Measurements from ENCODE around the gene ADAMTS6. TPM values are rescaled to one million over a fixed set of nuclear protein-coding genes. Genes with fewer than 3 reads are reported as not detected.
"Not testable (repeated sequence)": the region's sequence is repeated elsewhere in the genome, so short reads cannot be mapped to it uniquely, and the experiment has no call there.

Gene ADAMTS6
- total RNA-seq, 2 experiments from 2014 or later = 0.44 to 0.45 TPM

- no peak for DNase-seq
- intact Hi-C loops (cut with micrococcal nuclease) = no loop called here
- POLR2A ChIA-PET = no interaction called here
Measured at GRCh38 chr5:65355301-65355700, 126.4 kb downstream of the ADAMTS6 start.

GRCh38 chr5:65341835-65342234, 139.9 kb downstream of the ADAMTS6 start:
- POLR2A ChIA-PET = no interaction called here
- DNase-seq = no peak
- intact Hi-C loops (cut with micrococcal nuclease) = no loop called here
- CTCF ChIA-PET = no interaction called here
- peaks cover 1% of the 10 kb centered on the region for H3K36me3 Mint-ChIP-seq
- H3K4me1 Mint-ChIP-seq (ENCODE audit: low read depth) = no peaks in the 10 kb centered on the region
- peaks cover 31% of the 10 kb centered on the region for H3K9me3 Mint-ChIP-seq
- H3K27ac Mint-ChIP-seq = no peak overlapping the region
- no peak overlapping the region for H3K4me3 Mint-ChIP-seq
- no peaks in the 10 kb centered on the region for H3K27me3 Mint-ChIP-seq

More at GRCh38 chr5:65355301-65355700, 126.4 kb downstream of the ADAMTS6 start:
- no peaks in the 10 kb centered on the region for H3K9me3 Mint-ChIP-seq
- CTCF ChIA-PET = no interaction called here
- no peak overlapping the region for H3K4me3 Mint-ChIP-seq
- no peaks in the 10 kb centered on the region for H3K4me1 Mint-ChIP-seq (ENCODE audit: low read depth)
- no peaks in the 10 kb centered on the region for H3K27me3 Mint-ChIP-seq
- H3K36me3 Mint-ChIP-seq = no peaks in the 10 kb centered on the region
- no peak overlapping the region for H3K27ac Mint-ChIP-seq

- Mint-ChIP-seq H3K27me3 (no peaks in the 10 kb centered on the region), H3K9me3 (peaks cover 31% of the 10 kb centered on the region), H3K27ac (no peak overlapping the region), H3K36me3 (peaks cover 1% of the 10 kb centered on the region), H3K4me3 (no peak overlapping the region), H3K4me1 (ENCODE audit: low read depth) (no peaks in the 10 kb centered on the region)
- CTCF ChIA-PET = no interaction called here
- intact Hi-C loops (cut with micrococcal nuclease) = no loop called here
- POLR2A ChIA-PET = interaction anchor here (0.7 kb wide), 1 partner anchor 1515 kb away, joined by 3 read pairs; no protein-coding TSS in a partner anchor
- no peak for DNase-seq
Measured at GRCh38 chr5:65338606-65339151, 143.0 kb downstream of the ADAMTS6 start.

GRCh38 chr5:65334077-65334476, 147.6 kb downstream of the ADAMTS6 start:
- H3K36me3 Mint-ChIP-seq = no peaks in the 10 kb centered on the region
- H3K4me1 Mint-ChIP-seq (ENCODE audit: low read depth) = no peaks in the 10 kb centered on the region
- H3K9me3 Mint-ChIP-seq = peaks cover 2% of the 10 kb centered on the region
- no peaks in the 10 kb centered on the region for H3K27me3 Mint-ChIP-seq
- no peak overlapping the region for H3K4me3 Mint-ChIP-seq
- CTCF ChIA-PET = no interaction called here
- POLR2A ChIA-PET = no interaction called here
- no peak overlapping the region for H3K27ac Mint-ChIP-seq
- intact Hi-C loops (cut with micrococcal nuclease) = no loop called here
- DNase-seq = no peak

GRCh38 chr5:65332591-65332990, 149.1 kb downstream of the ADAMTS6 start:
- Mint-ChIP-seq H3K9me3 (no peaks in the 10 kb centered on the region), H3K4me1 (ENCODE audit: low read depth) (no peaks in the 10 kb centered on the region), H3K36me3 (no peaks in the 10 kb centered on the region), H3K4me3 (no peak overlapping the region), H3K27me3 (no peaks in the 10 kb centered on the region), H3K27ac (no peak overlapping the region)
- intact Hi-C loops (cut with micrococcal nuclease) = no loop called here
- POLR2A ChIA-PET = no interaction called here
- CTCF ChIA-PET = no interaction called here
- no peak for DNase-seq

GRCh38 chr5:65329266-65329665, 152.5 kb downstream of the ADAMTS6 start:
- H3K27me3 Mint-ChIP-seq = no peaks in the 10 kb centered on the region
- no peak overlapping the region for H3K27ac Mint-ChIP-seq
- ChIA-PET CTCF (no interaction called here), POLR2A (no interaction called here)
- no peak overlapping the region for H3K4me3 Mint-ChIP-seq
- H3K9me3 Mint-ChIP-seq = no peaks in the 10 kb centered on the region
- H3K4me1 Mint-ChIP-seq (ENCODE audit: low read depth) = no peaks in the 10 kb centered on the region
- DNase-seq = no peak
- intact Hi-C loops (cut with micrococcal nuclease) = no loop called here
- H3K36me3 Mint-ChIP-seq = no peaks in the 10 kb centered on the region

GRCh38 chr5:65327582-65327981, 154.1 kb downstream of the ADAMTS6 start:
- DNase-seq = no peak
- Mint-ChIP-seq H3K27me3 (no peaks in the 10 kb centered on the region), H3K27ac (no peak overlapping the region), H3K4me1 (ENCODE audit: low read depth) (no peaks in the 10 kb centered on the region), H3K36me3 (no peaks in the 10 kb centered on the region), H3K4me3 (no peak overlapping the region), H3K9me3 (no peaks in the 10 kb centered on the region)
- intact Hi-C loops (cut with micrococcal nuclease) = no loop called here
- CTCF ChIA-PET = no interaction called here
- POLR2A ChIA-PET = no interaction called here

GRCh38 chr5:65326922-65327321, 154.8 kb downstream of the ADAMTS6 start:
- CTCF ChIA-PET = no interaction called here
- Mint-ChIP-seq H3K27me3 (no peaks in the 10 kb centered on the region), H3K4me3 (no peak overlapping the region), H3K27ac (no peak overlapping the region), H3K36me3 (no peaks in the 10 kb centered on the region), H3K4me1 (ENCODE audit: low read depth) (no peaks in the 10 kb centered on the region), H3K9me3 (no peaks in the 10 kb centered on the region)
- DNase-seq = no peak
- POLR2A ChIA-PET = no interaction called here
- intact Hi-C loops (cut with micrococcal nuclease) = no loop called here

- Mint-ChIP-seq H3K4me3 (no peak overlapping the region), H3K27me3 (no peaks in the 10 kb centered on the region), H3K27ac (no peak overlapping the region), H3K36me3 (no peaks in the 10 kb centered on the region), H3K9me3 (no peaks in the 10 kb centered on the region), H3K4me1 (ENCODE audit: low read depth) (no peaks in the 10 kb centered on the region)
- POLR2A ChIA-PET = no interaction called here
- intact Hi-C loops (cut with micrococcal nuclease) = no loop called here
- no peak for DNase-seq
- CTCF ChIA-PET = no interaction called here
Measured at GRCh38 chr5:65324226-65324625, 157.5 kb downstream of the ADAMTS6 start.

- H3K4me3 Mint-ChIP-seq; H3K36me3 Mint-ChIP-seq; H3K27me3 Mint-ChIP-seq; intact Hi-C loops (cut with micrococcal nuclease); H3K9me3 Mint-ChIP-seq; DNase-seq; H3K27ac Mint-ChIP-seq; H3K4me1 Mint-ChIP-seq (ENCODE audit: low read depth); POLR2A ChIA-PET; CTCF ChIA-PET: not testable (repeated sequence)
Measured at GRCh38 chr5:65320704-65321103, 161.0 kb downstream of the ADAMTS6 start.

- POLR2A ChIA-PET = no interaction called here
- Mint-ChIP-seq H3K36me3 (no peaks in the 10 kb centered on the region), H3K4me3 (no peak overlapping the region), H3K9me3 (no peaks in the 10 kb centered on the region), H3K4me1 (ENCODE audit: low read depth) (no peaks in the 10 kb centered on the region), H3K27ac (no peak overlapping the region), H3K27me3 (no peaks in the 10 kb centered on the region)
- intact Hi-C loops (cut with micrococcal nuclease) = no loop called here
- CTCF ChIA-PET = no interaction called here
- DNase-seq = no peak
Measured at GRCh38 chr5:65320250-65320649, 161.5 kb downstream of the ADAMTS6 start.

- Mint-ChIP-seq H3K27ac (no peak overlapping the region), H3K4me3 (no peak overlapping the region), H3K27me3 (no peaks in the 10 kb centered on the region), H3K36me3 (no peaks in the 10 kb centered on the region), H3K4me1 (ENCODE audit: low read depth) (no peaks in the 10 kb centered on the region), H3K9me3 (no peaks in the 10 kb centered on the region)
- CTCF ChIA-PET = no interaction called here
- POLR2A ChIA-PET = no interaction called here
- intact Hi-C loops (cut with micrococcal nuclease) = no loop called here
- DNase-seq = no peak
Measured at GRCh38 chr5:65307931-65308330, 173.8 kb downstream of the ADAMTS6 start.

- Mint-ChIP-seq H3K27ac (no peak overlapping the region), H3K36me3 (no peaks in the 10 kb centered on the region), H3K4me3 (no peak overlapping the region), H3K27me3 (no peaks in the 10 kb centered on the region), H3K4me1 (ENCODE audit: low read depth) (no peaks in the 10 kb centered on the region), H3K9me3 (no peaks in the 10 kb centered on the region)
- CTCF ChIA-PET = no interaction called here
- POLR2A ChIA-PET = no interaction called here
- intact Hi-C loops (cut with micrococcal nuclease) = no loop called here
- no peak for DNase-seq
Measured at GRCh38 chr5:65307088-65307487, 174.6 kb downstream of the ADAMTS6 start.

GRCh38 chr5:65305913-65306312, 175.8 kb downstream of the ADAMTS6 start:
- H3K36me3 Mint-ChIP-seq = no peaks in the 10 kb centered on the region
- ChIA-PET CTCF (no interaction called here), POLR2A (no interaction called here)
- H3K9me3 Mint-ChIP-seq = no peaks in the 10 kb centered on the region
- no peaks in the 10 kb centered on the region for H3K4me1 Mint-ChIP-seq (ENCODE audit: low read depth)
- H3K4me3 Mint-ChIP-seq = no peak overlapping the region
- intact Hi-C loops (cut with micrococcal nuclease) = no loop called here
- DNase-seq = no peak
- no peaks in the 10 kb centered on the region for H3K27me3 Mint-ChIP-seq
- H3K27ac Mint-ChIP-seq = no peak overlapping the region

Measured in activated CD4-positive, alpha-beta memory T cell treated with anti-CD3 and anti-CD28 coated beads for 36 hours (primary cell).